Mucosa of descending colon (tissue), 3 donors: Measurements from ENCODE around the gene GUCY1B1. TPM values are rescaled to one million over a fixed set of nuclear protein-coding genes. Genes with fewer than 3 reads are reported as not detected.

Source experiments
- ATAC-seq: fragments of 200-7000 bp; cut with Tn5 transposase; one replicate; pipeline ENCODE4 v1.9.1; 2020; ENCODE audit warnings: mild to moderate bottlenecking, moderate library complexity
- DNase-seq, 3 donors: peaks; one replicate each; pipeline ENCODE4 v3.0.0-alpha.2; 2020
- H3K36me3 ChIP-seq: fragments of 200-600 bp; one replicate; pipeline ENCODE4 v1.8.0; 2021; ENCODE audit warnings: low read depth, mild to moderate bottlenecking
- H3K4me1 ChIP-seq: fragments of 200-600 bp; one replicate; pipeline ENCODE4 v1.8.0; 2021; ENCODE audit warnings: low read depth, mild to moderate bottlenecking
- H3K4me3 ChIP-seq: fragments of 200-600 bp; one replicate; pipeline ENCODE4 v1.8.0; 2021; ENCODE audit warnings: mild to moderate bottlenecking
- H3K9me3 ChIP-seq: fragments of 200-600 bp; one replicate; pipeline ENCODE4 v1.8.0; 2021; ENCODE audit warnings: mild to moderate bottlenecking
- CTCF ChIP-seq: fragments of 200-600 bp; IDR thresholded peaks from one replicate; pipeline ENCODE4 v1.8.0; 2022; ENCODE audit warnings: antibody characterized with exemption, mild to moderate bottlenecking
- intact Hi-C, 2 donors: fragments of 100-400 bp; cut with DNase I in 1 of 2; cut with micrococcal nuclease in 1 of 2; formaldehyde crosslinking; loops; one replicate each; pipeline versions ENCODE4 v1.11.0 to v1.11.1; 2022; cut with DNase I, micrococcal nuclease
- total RNA-seq, 3 donors: library from RNA; stranded (reverse); fragmentation: NEBNext Ultra II Directional in 2 of 3; extraction: Animal tissue kit (Norgen Biotek cat#: 25700) in 2 of 3; gene quantifications; one replicate each; pipeline versions ENCODE4 v1.2.1 to v1.2.4, GENCODE V29; 2021 to 2023
- donor health status: DM: no; HTN: no; CAD: no; lungs with moderate emphysema.
- donor health status: DM: no; HTN: no; CAD: no.
- donor health status: DM: no; HTN: yes; CAD: no.

The GUCY1B1 gene
- total RNA-seq, 3 donors from 2014 or later = 1.9 to 42.1 (median 6.2) TPM

- no peak for DNase-seq
- Histone ChIP-seq H3K36me3 (no peaks in the 10 kb centered on the region), H3K4me3 (no peak overlapping the region), H3K4me1 (no peaks in the 10 kb centered on the region), H3K9me3 (no peaks in the 10 kb centered on the region)
- no peak for TF ChIP-seq CTCF
- no peak for ATAC-seq
- intact Hi-C loops = no loop called here
Observed at GRCh38 chr4:155735496-155735895, 23.3 kb upstream of the GUCY1B1 start.

- Histone ChIP-seq H3K4me3 (no peak overlapping the region), H3K4me1 (no peaks in the 10 kb centered on the region), H3K9me3 (no peaks in the 10 kb centered on the region), H3K36me3 (no peaks in the 10 kb centered on the region)
- DNase-seq = no peak
- TF ChIP-seq CTCF = no peak
- no peak for ATAC-seq
- intact Hi-C loops = no loop called here
Observed at GRCh38 chr4:155738548-155738947, 20.3 kb upstream of the GUCY1B1 start.

- intact Hi-C loops = no loop called here
- Histone ChIP-seq H3K36me3 (no peaks in the 10 kb centered on the region), H3K9me3 (no peaks in the 10 kb centered on the region), H3K4me1 (no peaks in the 10 kb centered on the region), H3K4me3 (no peak overlapping the region)
- no peak for TF ChIP-seq CTCF
- no peak for ATAC-seq
- no peak for DNase-seq
Observed at GRCh38 chr4:155741546-155741945, 17.3 kb upstream of the GUCY1B1 start.

- Histone ChIP-seq H3K9me3 (no peaks in the 10 kb centered on the region), H3K4me1 (no peaks in the 10 kb centered on the region), H3K36me3 (no peaks in the 10 kb centered on the region), H3K4me3 (no peak overlapping the region)
- DNase-seq = no peak
- TF ChIP-seq CTCF = no peak
- intact Hi-C loops = no loop called here
- no peak for ATAC-seq
Observed at GRCh38 chr4:155742310-155743015, 16.4 kb upstream of the GUCY1B1 start.

- ATAC-seq (no peak), DNase-seq (no peak)
- no peak for TF ChIP-seq CTCF
- Histone ChIP-seq H3K36me3 (no peaks in the 10 kb centered on the region), H3K4me3 (no peak overlapping the region), H3K4me1 (no peaks in the 10 kb centered on the region), H3K9me3 (no peaks in the 10 kb centered on the region)
- intact Hi-C loops = no loop called here
Observed at GRCh38 chr4:155745984-155746383, 12.8 kb upstream of the GUCY1B1 start.

- no peak for TF ChIP-seq CTCF
- ATAC-seq (no peak), DNase-seq (no peak)
- Histone ChIP-seq H3K36me3 (no peaks in the 10 kb centered on the region), H3K4me3 (no peak overlapping the region), H3K4me1 (no peaks in the 10 kb centered on the region), H3K9me3 (no peaks in the 10 kb centered on the region)
- intact Hi-C loops = no loop called here
Observed at GRCh38 chr4:155748039-155748438, 10.8 kb upstream of the GUCY1B1 start.
